ENCODE measurements around the gene C1GALT1C1L. TPM values are rescaled to one million over a fixed set of nuclear protein-coding genes. Genes with fewer than 3 reads are reported as not detected.
A peak's percentile ranks its signal among the peaks of the same experiment; 100 is the strongest.
"Not testable (repeated sequence)": the region's sequence is repeated elsewhere in the genome, so short reads cannot be mapped to it uniquely, and the experiment has no call there.

The C1GALT1C1L gene
- total RNA-seq, 2 donors from 2014 or later: 2.6 TPM; not detected in 1

DNA sequence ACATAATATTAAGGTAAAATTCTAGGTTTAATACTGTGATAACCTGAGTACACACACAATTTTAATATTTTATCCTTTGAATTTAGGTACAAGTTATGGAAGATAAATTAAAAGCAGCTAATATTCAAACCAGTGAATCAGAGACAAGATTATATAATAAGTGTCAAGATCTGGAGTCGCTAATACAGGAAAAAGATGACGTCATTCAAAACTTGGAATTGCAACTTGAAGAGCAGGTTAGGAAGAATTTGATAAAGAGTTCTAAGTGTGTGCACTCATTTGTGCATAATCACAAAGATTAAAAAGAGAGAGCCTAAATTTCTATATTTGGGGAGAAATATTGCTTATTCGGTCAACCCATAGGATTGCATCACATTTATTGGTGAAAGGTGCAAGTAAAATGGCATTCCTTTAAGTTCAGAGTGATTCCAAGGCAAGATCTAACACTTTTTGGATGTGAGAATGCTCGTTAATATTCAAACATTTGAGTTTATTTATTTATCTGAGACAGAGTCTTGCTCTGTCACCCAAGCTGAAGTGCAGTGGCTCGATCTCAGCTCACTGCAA lies 16.3 kb upstream of the C1GALT1C1L start:
- Histone ChIP-seq H3K27ac (no peak overlapping the region), H3K27me3 (no peaks in the 10 kb centered on the region), H3K36me3 (replicated peaks in 1 of 2; ENCODE audit: insufficient read depth in 1 of 2, low read depth in 2 of 2) (no peaks in the 10 kb centered on the region), H3K9me3 (no peaks in the 10 kb centered on the region), H3K4me1 (no peaks in the 10 kb centered on the region), H3K4me3 (peak overlapping the region in 1 of 2 donors; percentile 8)
- ATAC-seq (no peak), DNase-seq (no peak)
- no peak for TF ChIP-seq POLR2A (IDR thresholded peaks at IDR 0.05)
- TF ChIP-seq, protein P1, sequence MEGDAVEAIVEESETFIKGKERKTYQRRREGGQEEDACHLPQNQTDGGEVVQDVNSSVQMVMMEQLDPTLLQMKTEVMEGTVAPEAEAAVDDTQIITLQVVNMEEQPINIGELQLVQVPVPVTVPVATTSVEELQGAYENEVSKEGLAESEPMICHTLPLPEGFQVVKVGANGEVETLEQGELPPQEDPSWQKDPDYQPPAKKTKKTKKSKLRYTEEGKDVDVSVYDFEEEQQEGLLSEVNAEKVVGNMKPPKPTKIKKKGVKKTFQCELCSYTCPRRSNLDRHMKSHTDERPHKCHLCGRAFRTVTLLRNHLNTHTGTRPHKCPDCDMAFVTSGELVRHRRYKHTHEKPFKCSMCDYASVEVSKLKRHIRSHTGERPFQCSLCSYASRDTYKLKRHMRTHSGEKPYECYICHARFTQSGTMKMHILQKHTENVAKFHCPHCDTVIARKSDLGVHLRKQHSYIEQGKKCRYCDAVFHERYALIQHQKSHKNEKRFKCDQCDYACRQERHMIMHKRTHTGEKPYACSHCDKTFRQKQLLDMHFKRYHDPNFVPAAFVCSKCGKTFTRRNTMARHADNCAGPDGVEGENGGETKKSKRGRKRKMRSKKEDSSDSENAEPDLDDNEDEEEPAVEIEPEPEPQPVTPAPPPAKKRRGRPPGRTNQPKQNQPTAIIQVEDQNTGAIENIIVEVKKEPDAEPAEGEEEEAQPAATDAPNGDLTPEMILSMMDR (IDR thresholded peaks at IDR 0.05): no peak
- intact Hi-C loops (cut with DNase I): no loop called here
- WGBS, 2 donors: 66 to 72% methylated on average over 5 of the region's 5 CpGs

DNA sequence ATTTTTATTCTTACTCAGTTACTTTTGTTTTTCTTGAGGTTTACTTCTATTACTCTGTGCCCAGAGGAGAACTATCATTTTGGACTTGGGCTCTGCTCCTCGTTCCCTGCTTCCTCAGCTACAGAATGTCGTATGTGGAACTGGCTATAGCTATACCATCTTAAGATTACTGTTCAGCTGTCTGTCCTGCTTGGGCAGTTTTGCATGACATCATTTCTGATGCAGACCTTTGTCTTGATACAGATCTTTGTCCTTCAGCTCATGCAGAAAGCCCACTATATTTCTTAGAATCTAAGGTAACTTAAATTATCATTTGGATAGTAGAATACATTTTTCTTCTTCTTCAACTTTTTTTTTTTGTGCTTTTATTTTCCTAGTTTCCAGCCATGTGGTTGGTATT lies 13.8 kb upstream of the C1GALT1C1L start:
- H3K27me3 ChIP-seq: no peaks in the 10 kb centered on the region
- H3K4me3 ChIP-seq: no peak overlapping the region
- no peaks in the 10 kb centered on the region for H3K36me3 ChIP-seq (replicated peaks in 1 of 2; ENCODE audit: insufficient read depth in 1 of 2, low read depth in 2 of 2)
- no peak for DNase-seq
- no peaks in the 10 kb centered on the region for H3K4me1 ChIP-seq
- TF ChIP-seq, protein P1 (IDR thresholded peaks at IDR 0.05): no peak
- no peak for TF ChIP-seq POLR2A (IDR thresholded peaks at IDR 0.05)
- no peaks in the 10 kb centered on the region for H3K9me3 ChIP-seq
- ATAC-seq: no peak
- intact Hi-C loops (cut with DNase I): no loop called here
- H3K27ac ChIP-seq: no peak overlapping the region
- 71 to 73% methylated on average over 2 of the region's 2 CpGs for WGBS, 2 donors

DNA sequence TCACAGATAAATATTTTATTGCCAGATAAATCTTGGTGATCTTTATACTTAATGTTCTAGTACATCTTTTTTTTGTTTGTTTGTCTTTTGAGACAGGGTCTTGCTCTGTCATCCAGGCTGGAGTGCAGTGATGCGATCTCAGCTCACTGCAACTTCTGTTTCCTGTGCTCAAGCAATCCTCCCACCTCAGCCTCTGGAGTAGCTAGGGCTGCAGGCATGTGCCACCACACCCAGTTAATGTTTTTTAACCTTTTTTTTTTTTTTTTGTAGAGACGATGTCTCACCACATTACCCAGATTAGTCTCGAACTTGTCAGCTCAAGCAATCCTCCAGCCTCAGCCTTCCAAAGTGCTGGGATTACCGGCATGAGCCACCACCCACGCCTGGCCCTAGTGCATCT lies 9.1 kb upstream of the C1GALT1C1L start:
- Histone ChIP-seq H3K27me3 (no peaks in the 10 kb centered on the region), H3K27ac (no peak overlapping the region), H3K9me3 (no peaks in the 10 kb centered on the region), H3K36me3 (replicated peaks in 1 of 2; ENCODE audit: insufficient read depth in 1 of 2, low read depth in 2 of 2) (no peaks in the 10 kb centered on the region), H3K4me3 (no peak overlapping the region), H3K4me1 (no peaks in the 10 kb centered on the region)
- 78 to 82% methylated on average over 5 of the region's 5 CpGs for WGBS, 2 donors
- no peak for ATAC-seq
- intact Hi-C loops (cut with DNase I): no loop called here
- no peak for DNase-seq
- no peak for TF ChIP-seq POLR2A (IDR thresholded peaks at IDR 0.05)
- TF ChIP-seq, protein P1 (IDR thresholded peaks at IDR 0.05): no peak

DNA sequence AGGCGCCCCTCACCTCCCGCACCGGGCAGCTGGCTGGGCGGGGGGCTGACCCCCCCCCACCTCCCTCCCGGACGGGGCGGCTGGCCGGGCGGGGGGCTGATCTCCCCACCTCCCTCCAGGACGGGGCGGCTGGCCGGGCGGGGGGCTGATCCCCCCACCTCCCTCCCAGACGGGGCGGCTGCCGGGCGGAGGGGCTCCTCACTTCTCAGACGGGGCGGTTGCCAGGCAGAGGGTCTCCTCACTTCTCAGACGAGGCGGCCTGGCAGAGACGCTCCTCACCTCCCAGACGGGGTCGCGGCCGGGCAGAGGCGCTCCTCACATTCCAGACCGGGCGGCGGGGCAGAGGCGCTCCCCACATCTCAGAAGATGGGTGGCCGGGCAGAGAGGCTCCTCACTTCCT lies 1.6 kb upstream of the C1GALT1C1L start:
- H3K4me1 ChIP-seq; H3K9me3 ChIP-seq; H3K36me3 ChIP-seq (replicated peaks in 1 of 2; ENCODE audit: insufficient read depth in 1 of 2, low read depth in 2 of 2); ATAC-seq; H3K4me3 ChIP-seq; DNase-seq; H3K27me3 ChIP-seq; intact Hi-C loops (cut with DNase I); H3K27ac ChIP-seq: not testable (repeated sequence)
- WGBS, 2 donors: 58% methylated on average over 2 of the region's 32 CpGs; no CpG with 5 or more reads in 1 of the 2 donors

DNA sequence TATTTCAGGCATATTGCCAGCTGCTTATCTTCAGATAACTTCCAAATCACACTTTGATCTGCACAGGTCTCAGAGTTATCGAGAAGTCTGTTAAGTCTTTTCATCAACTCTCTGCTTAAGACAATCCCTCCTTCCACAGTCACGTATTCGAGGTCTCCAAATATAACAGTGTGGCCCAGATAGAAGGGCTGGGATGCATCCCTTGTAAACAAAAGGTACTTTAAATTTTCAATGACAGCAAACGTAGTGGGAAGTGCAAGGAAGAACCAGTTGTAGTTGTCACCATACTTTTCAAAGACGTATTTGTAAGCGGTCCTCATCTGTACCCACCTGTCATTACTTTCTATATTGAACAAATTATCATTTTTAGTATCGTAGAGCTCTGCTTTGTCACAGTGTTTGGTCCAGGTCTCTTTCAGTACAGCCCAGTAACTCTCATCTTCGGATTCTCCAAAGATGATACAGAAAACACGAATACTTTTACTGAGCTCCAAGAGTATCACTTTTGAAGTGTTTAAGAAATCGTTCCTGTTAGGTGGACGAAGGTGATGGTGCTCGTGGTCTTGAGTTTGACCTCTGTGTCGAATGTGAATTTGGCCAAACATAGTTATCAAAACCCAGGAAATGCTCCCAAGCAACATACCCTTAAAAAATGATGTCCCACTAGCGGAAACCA lies 445 bp downstream of the C1GALT1C1L start:
- Histone ChIP-seq H3K27ac (peak overlapping the region in 2 of 4 donors; percentile 26 to 50), H3K9me3 (no peaks in the 10 kb centered on the region)

More for the DNA sequence above, 445 bp downstream of the C1GALT1C1L start:
- Histone ChIP-seq H3K27me3 (no peaks in the 10 kb centered on the region), H3K4me1 (peaks cover 6% of the 10 kb centered on the region), H3K4me3 (peak overlapping the region; percentile 15 to 64), H3K36me3 (replicated peaks in 1 of 2; ENCODE audit: insufficient read depth in 1 of 2, low read depth in 2 of 2) (no peaks in the 10 kb centered on the region)
- ATAC-seq (no peak), DNase-seq (no peak)
- TF ChIP-seq, protein P1 (IDR thresholded peaks at IDR 0.05): no peak
- no peak for TF ChIP-seq POLR2A (IDR thresholded peaks at IDR 0.05)
- intact Hi-C loops (cut with DNase I): no loop called here
- WGBS, 2 donors: 31 to 37% methylated on average over 14 of the region's 14 CpGs
